DND-41 (cell line): ENCODE measurements around the gene ACIN1.

Experiments used
- EZH2 ChIP-seq: IDR thresholded peaks from 3 replicates; pipeline ENCODE4 v1.6.1; 2012; ENCODE audit warnings: borderline replicate concordance, low read depth, mild to moderate bottlenecking, moderate library complexity, low read length, inconsistent platforms; ENCODE audit not compliant: severe bottlenecking
- TF ChIP-seq, protein P1 (sequence below): IDR thresholded peaks from 2 replicates; pipeline ENCODE4 v1.5.1; 2012; ENCODE audit warnings: borderline replicate concordance, low read length, moderate library complexity, mild to moderate bottlenecking; ENCODE audit not compliant: poor library complexity, severe bottlenecking; ENCODE audit errors: extremely low read depth

DNA sequence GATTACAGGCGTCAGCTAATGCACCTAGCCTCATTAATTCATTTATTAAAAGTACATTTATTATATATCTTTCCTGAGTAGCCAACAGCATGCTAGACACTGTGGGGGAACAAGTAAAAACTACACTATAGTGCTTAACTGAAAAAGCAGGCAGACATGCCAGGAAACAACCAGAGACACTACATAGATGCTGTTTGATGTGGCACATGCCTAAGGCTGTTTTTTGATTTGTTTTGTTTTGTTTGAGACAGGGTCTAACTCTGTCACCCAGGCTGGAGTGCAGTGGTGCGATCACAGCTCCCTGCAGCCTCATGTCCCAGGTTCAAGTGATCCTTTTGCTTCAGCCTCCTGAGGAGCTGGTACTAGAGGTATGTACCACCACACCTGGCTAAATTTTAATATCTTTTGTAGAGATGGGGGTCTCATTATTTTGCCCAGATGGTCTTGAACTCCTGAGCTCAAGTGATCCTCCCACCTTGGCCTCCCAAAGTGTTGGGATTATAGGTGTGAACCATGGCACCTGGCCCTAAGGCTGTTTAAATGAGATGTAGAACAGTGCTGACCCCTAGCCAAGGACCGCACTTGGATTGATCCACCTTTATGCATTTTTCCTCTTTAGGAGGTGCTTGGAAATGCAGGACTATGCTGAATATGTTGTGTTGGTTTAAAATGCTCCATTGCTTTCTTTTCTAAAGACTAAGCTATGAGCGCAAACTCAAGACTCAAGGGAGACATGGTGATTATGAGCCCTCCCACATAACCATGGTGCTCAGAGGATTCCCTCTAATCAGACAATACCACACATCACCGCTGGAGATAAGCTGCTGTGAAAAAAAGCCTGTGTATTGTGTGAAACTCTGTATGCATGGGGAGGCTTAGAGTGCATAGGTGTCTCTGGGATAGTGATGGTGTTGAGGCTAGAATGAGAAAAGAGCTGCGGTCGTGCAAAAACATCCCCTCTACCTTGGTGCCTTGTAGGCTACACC lies 74.5 kb downstream of the ACIN1 start:
- no peak for TF ChIP-seq EZH2
- TF ChIP-seq, protein P1, sequence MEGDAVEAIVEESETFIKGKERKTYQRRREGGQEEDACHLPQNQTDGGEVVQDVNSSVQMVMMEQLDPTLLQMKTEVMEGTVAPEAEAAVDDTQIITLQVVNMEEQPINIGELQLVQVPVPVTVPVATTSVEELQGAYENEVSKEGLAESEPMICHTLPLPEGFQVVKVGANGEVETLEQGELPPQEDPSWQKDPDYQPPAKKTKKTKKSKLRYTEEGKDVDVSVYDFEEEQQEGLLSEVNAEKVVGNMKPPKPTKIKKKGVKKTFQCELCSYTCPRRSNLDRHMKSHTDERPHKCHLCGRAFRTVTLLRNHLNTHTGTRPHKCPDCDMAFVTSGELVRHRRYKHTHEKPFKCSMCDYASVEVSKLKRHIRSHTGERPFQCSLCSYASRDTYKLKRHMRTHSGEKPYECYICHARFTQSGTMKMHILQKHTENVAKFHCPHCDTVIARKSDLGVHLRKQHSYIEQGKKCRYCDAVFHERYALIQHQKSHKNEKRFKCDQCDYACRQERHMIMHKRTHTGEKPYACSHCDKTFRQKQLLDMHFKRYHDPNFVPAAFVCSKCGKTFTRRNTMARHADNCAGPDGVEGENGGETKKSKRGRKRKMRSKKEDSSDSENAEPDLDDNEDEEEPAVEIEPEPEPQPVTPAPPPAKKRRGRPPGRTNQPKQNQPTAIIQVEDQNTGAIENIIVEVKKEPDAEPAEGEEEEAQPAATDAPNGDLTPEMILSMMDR: no peak
